Keratinocyte (primary cell): Measurements from ENCODE around the gene UBAP1.

Experiments used
- EZH2 ChIP-seq: IDR thresholded peaks from one replicate; pipeline ENCODE4 v1.6.1; 2012; ENCODE audit warnings: inconsistent platforms, mild to moderate bottlenecking, low read length, moderate library complexity
- TF ChIP-seq, protein P1 (sequence below), 3 experiments: IDR thresholded peaks in 1 of 3; conservative IDR thresholded peaks in 1 of 3; optimal IDR thresholded peaks in 1 of 3; 2 replicates in 2 of 3; 3 replicates in 1 of 3; pipeline versions ENCODE3 to v1.5.1; 2011; ENCODE audit warnings: low read length in 3 of 3, mild to moderate bottlenecking in 3 of 3, moderate library complexity in 2 of 3, control low read depth in 1 of 3, inconsistent platforms in 1 of 3; ENCODE audit not compliant: insufficient read depth in 2 of 3; ENCODE audit errors: extremely low read depth in 1 of 3

GRCh38 chr9:34203992-34204635 lies 25.3 kb downstream of the UBAP1 start:
- TF ChIP-seq, protein P1, sequence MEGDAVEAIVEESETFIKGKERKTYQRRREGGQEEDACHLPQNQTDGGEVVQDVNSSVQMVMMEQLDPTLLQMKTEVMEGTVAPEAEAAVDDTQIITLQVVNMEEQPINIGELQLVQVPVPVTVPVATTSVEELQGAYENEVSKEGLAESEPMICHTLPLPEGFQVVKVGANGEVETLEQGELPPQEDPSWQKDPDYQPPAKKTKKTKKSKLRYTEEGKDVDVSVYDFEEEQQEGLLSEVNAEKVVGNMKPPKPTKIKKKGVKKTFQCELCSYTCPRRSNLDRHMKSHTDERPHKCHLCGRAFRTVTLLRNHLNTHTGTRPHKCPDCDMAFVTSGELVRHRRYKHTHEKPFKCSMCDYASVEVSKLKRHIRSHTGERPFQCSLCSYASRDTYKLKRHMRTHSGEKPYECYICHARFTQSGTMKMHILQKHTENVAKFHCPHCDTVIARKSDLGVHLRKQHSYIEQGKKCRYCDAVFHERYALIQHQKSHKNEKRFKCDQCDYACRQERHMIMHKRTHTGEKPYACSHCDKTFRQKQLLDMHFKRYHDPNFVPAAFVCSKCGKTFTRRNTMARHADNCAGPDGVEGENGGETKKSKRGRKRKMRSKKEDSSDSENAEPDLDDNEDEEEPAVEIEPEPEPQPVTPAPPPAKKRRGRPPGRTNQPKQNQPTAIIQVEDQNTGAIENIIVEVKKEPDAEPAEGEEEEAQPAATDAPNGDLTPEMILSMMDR (optimal IDR thresholded peaks at IDR 0.05 in 1 of 3, IDR thresholded peaks at IDR 0.05 in 1 of 3, conservative IDR thresholded peaks at IDR 0.05 in 1 of 3; ENCODE audit: extremely low read depth in 1 of 3, insufficient read depth in 2 of 3, low read length in 3 of 3), result no peak
- TF ChIP-seq EZH2, result no peak
